Upper lobe of left lung (tissue), 4 donors: Measurements from ENCODE around the gene PATE2.

Source experiments
- POLR2A ChIP-seq, 4 donors: fragments of 450-650 bp; IDR thresholded peaks; one replicate each; pipeline ENCODE4 v1.5.1; 2016 to 2017; ENCODE audit warnings: antibody characterized with exemption in 4 of 4, mild to moderate bottlenecking in 2 of 4
- POLR2AphosphoS5 ChIP-seq, 2 donors: sonication (generic); formaldehyde crosslinking; IDR thresholded peaks; one replicate each; pipeline ENCODE4 v1.5.1; 2017; ENCODE audit warnings: antibody characterized with exemption in 2 of 2
- TF ChIP-seq, protein P1 (sequence below), 6 experiments: fragments of 450-650 bp in 4 of 6; fragments of 200-600 bp in 2 of 6; sonication (generic) in 2 of 6; IDR thresholded peaks; one replicate each; pipeline ENCODE4 v1.5.1; 2016 to 2019; ENCODE audit warnings: antibody characterized with exemption in 6 of 6

DNA sequence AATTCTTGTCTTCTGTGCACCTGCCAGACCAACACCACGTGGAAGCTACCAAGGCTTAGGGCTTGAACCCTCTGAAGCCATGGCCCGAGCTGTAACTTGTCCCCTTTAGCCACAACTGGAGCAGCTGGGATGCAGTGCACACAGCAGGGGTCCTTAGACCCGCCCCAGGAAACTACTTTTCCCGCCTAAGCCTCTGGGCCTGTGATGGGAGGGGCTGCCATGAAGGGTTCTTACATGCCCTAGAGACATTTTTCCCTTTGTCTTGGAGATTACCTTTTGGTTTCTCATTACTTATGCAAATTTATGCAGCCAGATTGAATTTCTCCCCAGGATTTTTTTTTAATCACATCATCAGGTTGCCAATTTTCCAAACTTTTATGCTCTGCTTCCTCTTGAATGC, 19.0 kb upstream of the PATE2 start:
- TF ChIP-seq, protein P1, sequence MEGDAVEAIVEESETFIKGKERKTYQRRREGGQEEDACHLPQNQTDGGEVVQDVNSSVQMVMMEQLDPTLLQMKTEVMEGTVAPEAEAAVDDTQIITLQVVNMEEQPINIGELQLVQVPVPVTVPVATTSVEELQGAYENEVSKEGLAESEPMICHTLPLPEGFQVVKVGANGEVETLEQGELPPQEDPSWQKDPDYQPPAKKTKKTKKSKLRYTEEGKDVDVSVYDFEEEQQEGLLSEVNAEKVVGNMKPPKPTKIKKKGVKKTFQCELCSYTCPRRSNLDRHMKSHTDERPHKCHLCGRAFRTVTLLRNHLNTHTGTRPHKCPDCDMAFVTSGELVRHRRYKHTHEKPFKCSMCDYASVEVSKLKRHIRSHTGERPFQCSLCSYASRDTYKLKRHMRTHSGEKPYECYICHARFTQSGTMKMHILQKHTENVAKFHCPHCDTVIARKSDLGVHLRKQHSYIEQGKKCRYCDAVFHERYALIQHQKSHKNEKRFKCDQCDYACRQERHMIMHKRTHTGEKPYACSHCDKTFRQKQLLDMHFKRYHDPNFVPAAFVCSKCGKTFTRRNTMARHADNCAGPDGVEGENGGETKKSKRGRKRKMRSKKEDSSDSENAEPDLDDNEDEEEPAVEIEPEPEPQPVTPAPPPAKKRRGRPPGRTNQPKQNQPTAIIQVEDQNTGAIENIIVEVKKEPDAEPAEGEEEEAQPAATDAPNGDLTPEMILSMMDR (IDR thresholded peaks at IDR 0.05), result no peak
- TF ChIP-seq POLR2A (IDR thresholded peaks at IDR 0.05) (no peak), POLR2AphosphoS5 (IDR thresholded peaks at IDR 0.05) (no peak)
